NCI-H460 (cell line): ENCODE measurements around the gene ERCC3. TPM values are rescaled to one million over a fixed set of nuclear protein-coding genes. Genes with fewer than 3 reads are reported as not detected.
"Not testable (repeated sequence)": the region's sequence is repeated elsewhere in the genome, so short reads cannot be mapped to it uniquely, and the experiment has no call there.

ENCODE experiments used
- DNase-seq: peaks from one replicate; pipeline ENCODE4 v3.0.0-alpha.2; 2016; ENCODE audit warnings: low read depth; ENCODE audit errors: extremely low read depth
- small RNA-seq, 2 experiments: library from RNA; depleted of rRNA; stranded (forward); fragments of <200 nt; gene quantifications; one replicate each; pipeline ENCODE3, GENCODE V24; 2014
- total RNA-seq: library from RNA; depleted of rRNA; stranded (reverse); fragments of >200 nt; shearing (Covaris generic); gene quantifications from 2 replicates; pipeline ENCODE4 v1.2.3, GENCODE V29; 2014; rRNA removed

ERCC3 gene
- total RNA-seq, 1 experiment from 2014 or later: 42.1 TPM

- not testable (repeated sequence) for DNase-seq
Measured at GRCh38 chr2:127227264-127227660, 66.7 kb downstream of the ERCC3 start.

GRCh38 chr2:127226520-127227263 lies 67.3 kb downstream of the ERCC3 start:
- DNase-seq: peak; percentile 59

GRCh38 chr2:127226132-127226519 lies 67.8 kb downstream of the ERCC3 start:
- DNase-seq: no peak

- DNase-seq: no peak
Measured at GRCh38 chr2:127225186-127225960, 68.6 kb downstream of the ERCC3 start.

- not testable (repeated sequence) for DNase-seq
Measured at GRCh38 chr2:127224135-127224534, 69.8 kb downstream of the ERCC3 start.

GRCh38 chr2:127220768-127221527 lies 73.0 kb downstream of the ERCC3 start:
- DNase-seq: no peak

GRCh38 chr2:127220102-127220767 lies 73.7 kb downstream of the ERCC3 start, which contains the start of gene CYP27C1:
CYP27C1 (minus strand) TSS chr2:127220299; CDS start chr2:127220270, 29 bp downstream.
- no peak for DNase-seq

- DNase-seq: no peak
Measured at GRCh38 chr2:127219171-127220070, 74.5 kb downstream of the ERCC3 start.

- DNase-seq: no peak
Measured at GRCh38 chr2:127218812-127219170, 75.2 kb downstream of the ERCC3 start.

- DNase-seq: peak; percentile 17
Measured at GRCh38 chr2:127217470-127218325, 76.2 kb downstream of the ERCC3 start.

GRCh38 chr2:127216593-127216992 lies 77.4 kb downstream of the ERCC3 start:
- DNase-seq: no peak

GRCh38 chr2:127216095-127216494 lies 77.8 kb downstream of the ERCC3 start:
- DNase-seq: no peak

GRCh38 chr2:127214201-127214600 lies 79.7 kb downstream of the ERCC3 start:
- not testable (repeated sequence) for DNase-seq

GRCh38 chr2:127208313-127208712 lies 85.6 kb downstream of the ERCC3 start:
- no peak for DNase-seq

Small RNA genes lying within 50 kb of the gene (small RNA-seq; reads per million reads assigned to genes)
- 0 reads per million in 2 experiments for gene RNU6-1147P

Other genes starting within 250 kb of the ERCC3 start
- 50.7 and 60.4 TPM in 2 replicates for gene BIN1, start 187.0 kb downstream of the ERCC3 start, total RNA-seq
- gene CYP27C1, start 73.8 kb downstream of the ERCC3 start, total RNA-seq: not detected in 2 replicates
- gene MAP3K2, start 93.8 kb upstream of the ERCC3 start, total RNA-seq: 39.9 and 41.7 TPM in 2 replicates
- 0.15 TPM in 1 of 2 replicates, not detected in the other for gene PROC, start 124.3 kb upstream of the ERCC3 start, total RNA-seq
- 49.7 and 49.8 TPM in 2 replicates for gene IWS1, start 232.3 kb upstream of the ERCC3 start, total RNA-seq
- gene MYO7B, start 241.5 kb upstream of the ERCC3 start, total RNA-seq: not detected in 2 replicates